Central memory CD4-positive, alpha-beta T cell (primary cell): ENCODE results near the gene KCNC4.

Source experiments
- DNase-seq: peaks from one replicate; pipeline ENCODE4 v3.0.0; 2022

KCNC4 gene

GRCh38 chr1:110212169-110213142 lies 2.3 kb downstream of the KCNC4 start:
- no peak for DNase-seq

GRCh38 chr1:110213143-110213540 lies 3.0 kb downstream of the KCNC4 start:
- no peak for DNase-seq

GRCh38 chr1:110214454-110215404 lies 4.6 kb downstream of the KCNC4 start:
- no peak for DNase-seq

GRCh38 chr1:110215621-110216515 lies 5.8 kb downstream of the KCNC4 start:
- DNase-seq, result no peak

GRCh38 chr1:110216844-110217444 lies 6.8 kb downstream of the KCNC4 start:
- no peak for DNase-seq

- DNase-seq, result no peak
Measured at GRCh38 chr1:110218137-110218536, 8.0 kb downstream of the KCNC4 start.

GRCh38 chr1:110218739-110219138 lies 8.6 kb downstream of the KCNC4 start:
- no peak for DNase-seq

- no peak for DNase-seq
Measured at GRCh38 chr1:110220324-110220723, 10.2 kb downstream of the KCNC4 start.

- no peak for DNase-seq
Measured at GRCh38 chr1:110221119-110221518, 11.0 kb downstream of the KCNC4 start.

- DNase-seq, result no peak
Measured at GRCh38 chr1:110223127-110223526, 13.0 kb downstream of the KCNC4 start.

GRCh38 chr1:110223581-110223980 lies 13.5 kb downstream of the KCNC4 start:
- DNase-seq, result no peak

GRCh38 chr1:110224240-110224995 lies 14.3 kb downstream of the KCNC4 start:
- no peak for DNase-seq

GRCh38 chr1:110225212-110225611 lies 15.1 kb downstream of the KCNC4 start:
- no peak for DNase-seq

GRCh38 chr1:110225756-110226404 lies 15.8 kb downstream of the KCNC4 start:
- no peak for DNase-seq

GRCh38 chr1:110227774-110228173 lies 17.7 kb downstream of the KCNC4 start:
- DNase-seq, result no peak

- no peak for DNase-seq
Measured at GRCh38 chr1:110228381-110228780, 18.3 kb downstream of the KCNC4 start.

- no peak for DNase-seq
Measured at GRCh38 chr1:110228869-110229268, 18.8 kb downstream of the KCNC4 start.

- no peak for DNase-seq
Measured at GRCh38 chr1:110229348-110230001, 19.4 kb downstream of the KCNC4 start.

- DNase-seq, result no peak
Measured at GRCh38 chr1:110230381-110231199, 20.5 kb downstream of the KCNC4 start.
